ENCODE data around the gene CERS6.

DNA sequence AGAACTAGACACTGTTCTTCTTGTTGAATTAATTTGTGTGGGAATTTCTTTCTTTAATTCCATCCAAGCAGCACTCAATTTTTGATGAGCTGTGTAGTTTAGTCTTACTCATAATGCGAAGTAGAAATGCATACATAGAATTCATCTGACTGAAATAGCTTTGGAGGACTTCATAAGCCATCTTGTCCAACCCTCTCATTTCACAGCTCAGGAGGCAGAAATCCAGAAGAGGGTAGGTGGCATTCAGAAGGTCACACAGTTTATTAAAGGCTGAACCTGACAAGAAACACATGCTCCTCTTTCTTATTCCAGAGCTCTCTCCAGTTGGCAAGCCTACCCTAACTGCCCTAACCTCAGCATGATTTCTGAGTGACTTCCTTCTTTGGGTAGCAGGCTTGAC is 177.1 kb downstream of the CERS6 start:
- no peak for TF ChIP-seq EZH2 (IDR thresholded peaks at IDR 0.05; ENCODE audit: low read length)
- TF ChIP-seq, protein P1, sequence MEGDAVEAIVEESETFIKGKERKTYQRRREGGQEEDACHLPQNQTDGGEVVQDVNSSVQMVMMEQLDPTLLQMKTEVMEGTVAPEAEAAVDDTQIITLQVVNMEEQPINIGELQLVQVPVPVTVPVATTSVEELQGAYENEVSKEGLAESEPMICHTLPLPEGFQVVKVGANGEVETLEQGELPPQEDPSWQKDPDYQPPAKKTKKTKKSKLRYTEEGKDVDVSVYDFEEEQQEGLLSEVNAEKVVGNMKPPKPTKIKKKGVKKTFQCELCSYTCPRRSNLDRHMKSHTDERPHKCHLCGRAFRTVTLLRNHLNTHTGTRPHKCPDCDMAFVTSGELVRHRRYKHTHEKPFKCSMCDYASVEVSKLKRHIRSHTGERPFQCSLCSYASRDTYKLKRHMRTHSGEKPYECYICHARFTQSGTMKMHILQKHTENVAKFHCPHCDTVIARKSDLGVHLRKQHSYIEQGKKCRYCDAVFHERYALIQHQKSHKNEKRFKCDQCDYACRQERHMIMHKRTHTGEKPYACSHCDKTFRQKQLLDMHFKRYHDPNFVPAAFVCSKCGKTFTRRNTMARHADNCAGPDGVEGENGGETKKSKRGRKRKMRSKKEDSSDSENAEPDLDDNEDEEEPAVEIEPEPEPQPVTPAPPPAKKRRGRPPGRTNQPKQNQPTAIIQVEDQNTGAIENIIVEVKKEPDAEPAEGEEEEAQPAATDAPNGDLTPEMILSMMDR (optimal IDR thresholded peaks at IDR 0.05 in 1 of 3, IDR thresholded peaks at IDR 0.05 in 1 of 3, conservative IDR thresholded peaks at IDR 0.05 in 1 of 3; ENCODE audit: extremely low read depth in 1 of 3, insufficient read depth in 2 of 3, low read length in 3 of 3) = no peak
